Gastroesophageal sphincter (tissue), 4 donors: ENCODE results near the gene KCNIP3. TPM values are rescaled to one million over a fixed set of nuclear protein-coding genes. Genes with fewer than 3 reads are reported as not detected.

Source experiments
- ATAC-seq: fragments of 150-250 bp; one replicate; pipeline ENCODE4 v1.9.1; 2016; ENCODE audit warnings: mild to moderate bottlenecking, moderate library complexity
- H3K27ac ChIP-seq, 4 donors: fragments of 200-600 bp; sonication (generic) in 3 of 4; 1 replicate in 3 of 4; 2 replicates in 1 of 4; pipeline ENCODE4 v1.5.1; 2016 to 2019
- H3K27me3 ChIP-seq: fragments of 200-600 bp; sonication (generic); one replicate; pipeline ENCODE4 v1.5.1; 2019
- H3K36me3 ChIP-seq, 2 donors: fragments of 200-600 bp; sonication (generic); one replicate each; pipeline ENCODE4 v1.5.1; 2019; ENCODE audit warnings: control low read depth in 1 of 2
- H3K4me1 ChIP-seq, 3 donors: fragments of 200-600 bp; sonication (generic); 1 replicate in 2 of 3; 2 replicates in 1 of 3; pipeline ENCODE4 v1.5.1; 2016 to 2019; ENCODE audit warnings: control low read depth in 2 of 3
- H3K4me3 ChIP-seq, 2 donors: fragments of 200-600 bp; sonication (generic); one replicate each; pipeline ENCODE4 v1.5.1; 2019; ENCODE audit warnings: mild to moderate bottlenecking in 1 of 2, moderate library complexity in 1 of 2
- H3K9me3 ChIP-seq, 3 donors: fragments of 200-600 bp; sonication (generic); one replicate each; pipeline ENCODE4 v1.5.1; 2017 to 2019; ENCODE audit warnings: control low read depth in 2 of 3
- EP300 ChIP-seq: sonication (generic); formaldehyde crosslinking; IDR thresholded peaks from one replicate; pipeline ENCODE4 v1.6.1; 2017; ENCODE audit warnings: antibody characterized with exemption, mild to moderate bottlenecking
- POLR2A ChIP-seq, 2 donors: fragments of 450-650 bp; IDR thresholded peaks; one replicate each; pipeline ENCODE4 v1.6.1; 2017; ENCODE audit warnings: antibody characterized with exemption in 2 of 2, mild to moderate bottlenecking in 2 of 2, moderate library complexity in 1 of 2
- POLR2AphosphoS5 ChIP-seq: sonication (generic); formaldehyde crosslinking; IDR thresholded peaks from one replicate; pipeline ENCODE4 v1.6.1; 2017; ENCODE audit warnings: antibody characterized with exemption
- WGBS, 2 donors: methylation state at CpG; one replicate each; pipeline ENCODE4 v1.1.5; 2018; ENCODE audit warnings: low coverage in 1 of 2; 5-methylcytosine and 5-hydroxymethylcytosine counted together
- total RNA-seq, 4 donors: library from RNA; depleted of rRNA; stranded (reverse); fragments of >200 nt; gene quantifications; one replicate each; pipeline ENCODE4 v1.1.0, GENCODE V29; 2016
- TF ChIP-seq, protein P1 (sequence below), 4 experiments: fragments of 200-600 bp in 2 of 4; fragments of 450-650 bp in 2 of 4; sonication (generic) in 1 of 4; IDR thresholded peaks; one replicate each; pipeline ENCODE4 v1.5.1; 2017 to 2019; ENCODE audit warnings: antibody characterized with exemption in 4 of 4, mild to moderate bottlenecking in 2 of 4, moderate library complexity in 2 of 4

KCNIP3 gene
- total RNA-seq, 4 donors from 2014 or later = 14.4 to 41.4 (median 20.0) TPM

DNA sequence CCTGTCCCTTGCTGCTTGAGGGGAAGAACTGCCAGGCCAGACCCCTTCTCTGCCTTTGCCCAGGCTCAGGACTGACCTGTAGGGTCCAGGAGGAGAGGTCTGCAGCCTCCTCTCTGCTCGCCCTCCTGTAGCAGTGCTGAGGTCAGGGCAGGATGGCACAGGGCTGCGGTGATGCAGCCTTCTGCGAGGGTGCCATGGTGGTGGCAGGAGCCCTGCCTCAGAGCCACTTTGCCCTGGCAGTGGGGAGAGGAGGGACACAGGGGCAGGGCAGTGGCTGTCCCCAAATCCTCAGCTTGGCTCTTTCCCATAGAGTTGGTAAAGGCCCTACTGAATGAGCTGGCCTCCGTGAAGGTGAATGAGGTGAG lies 22.0 kb upstream of the KCNIP3 start:
- no peaks in the 10 kb centered on the region for H3K27me3 ChIP-seq
- WGBS, 2 donors = no CpG with 5 or more reads among the region's 4 CpGs
- no peak for ATAC-seq

DNA sequence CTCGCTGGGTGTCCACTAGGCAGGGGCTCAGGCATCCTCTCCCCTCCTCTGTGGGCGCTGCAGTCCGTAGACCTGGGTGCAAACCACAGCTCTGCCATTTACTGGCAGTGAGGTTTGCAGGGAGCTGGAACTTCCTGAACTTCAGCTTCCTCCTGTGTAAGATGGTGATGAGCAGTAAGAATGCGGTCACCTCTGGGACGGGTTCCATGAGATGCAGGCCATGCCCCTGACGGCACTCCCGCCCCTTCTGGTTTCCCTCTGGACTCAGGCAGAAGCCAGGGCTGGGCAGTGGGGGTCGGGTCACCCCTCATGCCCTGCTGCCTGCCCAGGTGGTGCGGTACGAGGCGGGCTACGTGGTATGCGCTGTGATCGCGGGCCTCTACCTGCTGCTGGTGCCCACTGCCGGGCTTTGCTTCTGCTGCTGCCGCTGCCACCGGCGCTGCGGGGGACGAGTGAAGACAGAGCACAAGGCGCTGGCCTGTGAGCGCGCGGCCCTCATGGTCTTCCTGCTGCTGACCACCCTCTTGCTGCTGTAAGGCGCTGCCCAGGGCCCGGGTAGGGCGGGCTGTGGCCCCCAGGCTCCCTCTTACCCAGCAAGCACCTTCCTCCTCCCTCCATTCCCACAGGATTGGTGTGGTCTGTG lies 21.4 kb upstream of the KCNIP3 start:
- Histone ChIP-seq H3K27me3 (no peaks in the 10 kb centered on the region), H3K4me1 (no peaks in the 10 kb centered on the region), H3K4me3 (no peak overlapping the region), H3K36me3 (no peaks in the 10 kb centered on the region), H3K9me3 (no peaks in the 10 kb centered on the region), H3K27ac (no peak overlapping the region)
- no peak for ATAC-seq
- TF ChIP-seq EP300 (no peak), POLR2AphosphoS5 (no peak), POLR2A (IDR thresholded peaks at IDR 0.05) (no peak)
- TF ChIP-seq, protein P1, sequence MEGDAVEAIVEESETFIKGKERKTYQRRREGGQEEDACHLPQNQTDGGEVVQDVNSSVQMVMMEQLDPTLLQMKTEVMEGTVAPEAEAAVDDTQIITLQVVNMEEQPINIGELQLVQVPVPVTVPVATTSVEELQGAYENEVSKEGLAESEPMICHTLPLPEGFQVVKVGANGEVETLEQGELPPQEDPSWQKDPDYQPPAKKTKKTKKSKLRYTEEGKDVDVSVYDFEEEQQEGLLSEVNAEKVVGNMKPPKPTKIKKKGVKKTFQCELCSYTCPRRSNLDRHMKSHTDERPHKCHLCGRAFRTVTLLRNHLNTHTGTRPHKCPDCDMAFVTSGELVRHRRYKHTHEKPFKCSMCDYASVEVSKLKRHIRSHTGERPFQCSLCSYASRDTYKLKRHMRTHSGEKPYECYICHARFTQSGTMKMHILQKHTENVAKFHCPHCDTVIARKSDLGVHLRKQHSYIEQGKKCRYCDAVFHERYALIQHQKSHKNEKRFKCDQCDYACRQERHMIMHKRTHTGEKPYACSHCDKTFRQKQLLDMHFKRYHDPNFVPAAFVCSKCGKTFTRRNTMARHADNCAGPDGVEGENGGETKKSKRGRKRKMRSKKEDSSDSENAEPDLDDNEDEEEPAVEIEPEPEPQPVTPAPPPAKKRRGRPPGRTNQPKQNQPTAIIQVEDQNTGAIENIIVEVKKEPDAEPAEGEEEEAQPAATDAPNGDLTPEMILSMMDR (IDR thresholded peaks at IDR 0.05) = no peak
- WGBS, 2 donors = 90% methylated on average over 2 of the region's 28 CpGs; no CpG with 5 or more reads in 1 of the 2 donors

More for the DNA sequence above, 22.0 kb upstream of the KCNIP3 start:
- no peak overlapping the region for H3K4me3 ChIP-seq
- H3K27ac ChIP-seq = no peak overlapping the region
- no peak for TF ChIP-seq EP300
- TF ChIP-seq POLR2A (IDR thresholded peaks at IDR 0.05) = no peak
- TF ChIP-seq, protein P1 (IDR thresholded peaks at IDR 0.05) = no peak
- TF ChIP-seq POLR2AphosphoS5 = no peak
- H3K36me3 ChIP-seq = no peaks in the 10 kb centered on the region
- no peaks in the 10 kb centered on the region for H3K4me1 ChIP-seq
- H3K9me3 ChIP-seq = no peaks in the 10 kb centered on the region

DNA sequence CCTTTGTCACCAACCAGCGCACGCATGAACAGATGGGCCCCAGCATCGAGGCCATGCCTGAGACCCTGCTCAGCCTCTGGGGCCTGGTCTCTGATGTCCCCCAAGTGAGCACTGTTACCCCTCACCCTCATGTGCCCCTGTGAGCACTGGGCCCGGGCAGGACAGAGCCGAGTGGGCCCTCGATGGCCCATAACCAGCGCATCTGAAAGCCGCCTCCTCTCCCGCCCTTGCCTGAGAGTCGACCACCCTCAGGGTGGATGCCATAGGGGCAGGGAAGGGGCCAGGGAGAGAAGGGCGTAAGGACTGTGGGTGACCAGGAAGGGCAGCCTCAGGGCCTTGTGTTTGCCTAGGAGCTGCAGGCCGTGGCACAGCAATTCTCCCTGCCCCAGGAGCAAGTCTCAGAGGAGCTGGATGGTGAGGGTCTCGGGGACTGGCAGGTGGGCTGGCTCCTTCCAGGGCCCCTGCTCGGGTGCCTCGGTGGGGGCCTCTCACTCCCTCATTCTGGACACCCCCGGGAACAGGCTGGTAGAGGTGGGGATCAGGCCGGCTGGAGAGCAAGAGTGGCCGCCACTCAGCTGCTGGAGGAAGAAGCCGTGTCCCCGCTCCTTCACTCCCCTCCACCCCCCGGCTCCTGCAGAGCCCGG lies 20.8 kb upstream of the KCNIP3 start:
- no peak for TF ChIP-seq POLR2AphosphoS5
- no peak for TF ChIP-seq EP300
- TF ChIP-seq POLR2A (IDR thresholded peaks at IDR 0.05) = no peak
- TF ChIP-seq, protein P1 (IDR thresholded peaks at IDR 0.05) = no peak
- Histone ChIP-seq H3K4me3 (no peak overlapping the region), H3K4me1 (no peaks in the 10 kb centered on the region), H3K27me3 (no peaks in the 10 kb centered on the region), H3K27ac (no peak overlapping the region), H3K9me3 (no peaks in the 10 kb centered on the region), H3K36me3 (no peaks in the 10 kb centered on the region)
- no peak for ATAC-seq
- 90% methylated on average over 2 of the region's 22 CpGs; no CpG with 5 or more reads in 1 of the 2 donors for WGBS, 2 donors

DNA sequence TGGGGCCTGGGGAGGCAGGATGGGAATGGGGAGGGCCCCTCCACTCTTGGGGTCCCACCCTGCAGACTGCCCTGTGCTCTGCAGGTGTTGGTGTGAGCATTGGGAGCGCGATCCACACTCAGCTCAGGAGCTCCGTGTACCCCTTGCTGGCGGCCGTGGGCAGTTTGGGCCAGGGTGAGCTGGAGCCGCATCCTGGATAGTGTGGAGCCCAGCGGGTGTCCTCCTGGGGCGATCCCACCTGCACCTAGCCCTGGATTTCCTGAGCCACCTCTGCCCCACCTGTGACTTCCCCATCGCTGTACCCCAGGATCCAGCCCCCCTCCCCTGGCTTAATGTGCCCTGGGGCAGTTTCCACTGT lies 20.3 kb upstream of the KCNIP3 start:
- no CpG with 5 or more reads among the region's 9 CpGs for WGBS, 2 donors
- no peaks in the 10 kb centered on the region for H3K36me3 ChIP-seq
- H3K27me3 ChIP-seq = no peaks in the 10 kb centered on the region
- TF ChIP-seq POLR2AphosphoS5 (no peak), EP300 (no peak), POLR2A (IDR thresholded peaks at IDR 0.05) (no peak)
- H3K27ac ChIP-seq = no peak overlapping the region
- no peak for ATAC-seq
- H3K9me3 ChIP-seq = no peaks in the 10 kb centered on the region
- H3K4me3 ChIP-seq = no peak overlapping the region
- no peaks in the 10 kb centered on the region for H3K4me1 ChIP-seq

DNA sequence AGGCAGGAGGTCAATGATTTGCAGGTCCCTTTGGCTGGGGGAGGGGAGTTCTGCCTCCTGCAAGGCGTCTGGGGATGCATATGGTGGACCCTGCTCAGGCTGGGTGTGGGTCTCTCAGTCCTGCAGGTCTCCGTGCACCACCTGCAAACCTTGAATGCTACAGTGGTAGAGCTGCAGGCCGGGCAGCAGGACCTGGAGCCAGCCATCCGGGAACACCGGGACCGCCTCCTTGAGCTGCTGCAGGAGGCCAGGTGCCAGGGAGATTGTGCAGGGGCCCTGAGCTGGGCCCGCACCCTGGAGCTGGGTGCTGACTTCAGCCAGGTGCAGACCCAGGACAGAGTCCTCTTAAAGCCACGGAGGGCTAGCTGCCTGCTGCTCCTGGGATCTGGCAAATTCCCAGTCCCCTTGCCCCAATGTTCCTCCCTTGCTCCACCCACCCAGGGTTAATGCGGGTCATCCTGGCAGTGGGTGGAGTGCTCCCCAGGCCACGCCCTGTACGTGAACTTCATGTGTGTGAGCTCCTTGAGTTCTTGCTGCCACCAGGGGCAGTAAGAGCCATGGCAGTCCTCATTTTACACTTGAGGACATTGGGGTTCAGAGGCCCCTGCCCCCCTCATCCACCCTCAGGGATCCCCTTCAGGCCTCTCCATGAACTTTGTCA lies 19.8 kb upstream of the KCNIP3 start:
- 67 to 78% methylated on average over 4 of the region's 11 CpGs for WGBS, 2 donors
- TF ChIP-seq EP300 (no peak), POLR2A (IDR thresholded peaks at IDR 0.05) (no peak), POLR2AphosphoS5 (no peak)
- TF ChIP-seq, protein P1 (IDR thresholded peaks at IDR 0.05) = no peak
- no peak for ATAC-seq
- H3K4me1 ChIP-seq = no peaks in the 10 kb centered on the region
- no peaks in the 10 kb centered on the region for H3K36me3 ChIP-seq
- H3K9me3 ChIP-seq = no peaks in the 10 kb centered on the region
- H3K27ac ChIP-seq = no peak overlapping the region
- H3K27me3 ChIP-seq = no peaks in the 10 kb centered on the region
- H3K4me3 ChIP-seq = no peak overlapping the region
